ENCODE results near the gene RHOH.

- TF ChIP-seq ZNF550 (CRISPR knock-in tag; IDR thresholded peaks at IDR 0.05; ENCODE audit: borderline replicate concordance): no peak
- no peak for TF ChIP-seq TEAD2 (CRISPR knock-in tag; IDR thresholded peaks at IDR 0.05)
- no peak for TF ChIP-seq PHF8 (CRISPR knock-in tag; IDR thresholded peaks at IDR 0.05)
- TF ChIP-seq ZNF143 (CRISPR knock-in tag; IDR thresholded peaks at IDR 0.05): no peak
- no peak for TF ChIP-seq USF2 (IDR thresholded peaks at IDR 0.05; ENCODE audit: low read depth, low read length)
- TF ChIP-seq USF2 (CRISPR knock-in tag; IDR thresholded peaks at IDR 0.05; ENCODE audit: borderline replicate concordance): no peak
- TF ChIP-seq, protein P1, sequence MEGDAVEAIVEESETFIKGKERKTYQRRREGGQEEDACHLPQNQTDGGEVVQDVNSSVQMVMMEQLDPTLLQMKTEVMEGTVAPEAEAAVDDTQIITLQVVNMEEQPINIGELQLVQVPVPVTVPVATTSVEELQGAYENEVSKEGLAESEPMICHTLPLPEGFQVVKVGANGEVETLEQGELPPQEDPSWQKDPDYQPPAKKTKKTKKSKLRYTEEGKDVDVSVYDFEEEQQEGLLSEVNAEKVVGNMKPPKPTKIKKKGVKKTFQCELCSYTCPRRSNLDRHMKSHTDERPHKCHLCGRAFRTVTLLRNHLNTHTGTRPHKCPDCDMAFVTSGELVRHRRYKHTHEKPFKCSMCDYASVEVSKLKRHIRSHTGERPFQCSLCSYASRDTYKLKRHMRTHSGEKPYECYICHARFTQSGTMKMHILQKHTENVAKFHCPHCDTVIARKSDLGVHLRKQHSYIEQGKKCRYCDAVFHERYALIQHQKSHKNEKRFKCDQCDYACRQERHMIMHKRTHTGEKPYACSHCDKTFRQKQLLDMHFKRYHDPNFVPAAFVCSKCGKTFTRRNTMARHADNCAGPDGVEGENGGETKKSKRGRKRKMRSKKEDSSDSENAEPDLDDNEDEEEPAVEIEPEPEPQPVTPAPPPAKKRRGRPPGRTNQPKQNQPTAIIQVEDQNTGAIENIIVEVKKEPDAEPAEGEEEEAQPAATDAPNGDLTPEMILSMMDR (CRISPR knock-in tag; IDR thresholded peaks at IDR 0.05): no peak
- no peak for TF ChIP-seq AHR (CRISPR knock-in tag; IDR thresholded peaks at IDR 0.05)
Measured at GRCh38 chr4:40285692-40286091, 88.9 kb downstream of the RHOH start.

Measured in HepG2 (cell line).